Myocyte (in vitro differentiated cells): ENCODE measurements around the gene PPIF. TPM values are rescaled to one million over a fixed set of nuclear protein-coding genes. Genes with fewer than 3 reads are reported as not detected.

Experiments
- DNase-seq: peaks from one replicate; pipeline ENCODE4 v3.0.0-alpha.2; 2012; ENCODE audit warnings: low read depth
- polyA plus RNA-seq: library from polyadenylated mRNA; unstranded; fragments of >200 nt; gene quantifications from one replicate; pipeline ENCODE4 v1.2.1, GENCODE V29; 2012; ENCODE audit warnings: missing spikeins
- total RNA-seq: library from RNA; depleted of rRNA; stranded (reverse); fragments of >200 nt; gene quantifications from 2 replicates; pipeline ENCODE4 v1.2.3, GENCODE V29; 2014

PPIF gene
- 9.8 and 24.5 TPM in 2 replicates for total RNA-seq
- polyA plus RNA-seq, result 14.8 TPM

DNA sequence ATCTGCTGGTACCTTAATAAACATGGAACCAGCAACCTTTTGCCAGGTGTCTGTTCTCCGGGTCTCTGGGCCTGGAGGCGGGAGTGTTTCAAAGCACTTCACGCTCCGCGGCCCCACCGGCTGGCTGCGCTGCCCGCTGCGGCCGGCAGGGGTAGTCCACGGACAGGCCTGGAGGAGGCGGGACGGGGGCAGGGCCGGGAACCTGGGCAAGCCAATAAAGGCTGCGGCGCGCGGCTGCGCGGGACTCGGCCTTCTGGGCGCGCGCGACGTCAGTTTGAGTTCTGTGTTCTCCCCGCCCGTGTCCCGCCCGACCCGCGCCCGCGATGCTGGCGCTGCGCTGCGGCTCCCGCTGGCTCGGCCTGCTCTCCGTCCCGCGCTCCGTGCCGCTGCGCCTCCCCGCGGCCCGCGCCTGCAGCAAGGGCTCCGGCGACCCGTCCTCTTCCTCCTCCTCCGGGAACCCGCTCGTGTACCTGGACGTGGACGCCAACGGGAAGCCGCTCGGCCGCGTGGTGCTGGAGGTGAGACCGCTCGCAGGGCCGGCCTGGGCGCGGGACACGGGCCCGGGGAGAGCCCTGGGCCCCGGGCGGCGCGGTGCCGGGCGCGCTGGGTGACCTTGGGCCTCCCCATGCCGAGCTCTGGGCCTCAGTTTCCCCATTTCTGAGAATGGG, at the start of gene PPIF:
TSS of gene PPIF (plus strand) at position 244 of the 668 bp plus-strand sequence. CDS start at position 324, 80 bp downstream.
- peak; percentile 92 for DNase-seq

DNA sequence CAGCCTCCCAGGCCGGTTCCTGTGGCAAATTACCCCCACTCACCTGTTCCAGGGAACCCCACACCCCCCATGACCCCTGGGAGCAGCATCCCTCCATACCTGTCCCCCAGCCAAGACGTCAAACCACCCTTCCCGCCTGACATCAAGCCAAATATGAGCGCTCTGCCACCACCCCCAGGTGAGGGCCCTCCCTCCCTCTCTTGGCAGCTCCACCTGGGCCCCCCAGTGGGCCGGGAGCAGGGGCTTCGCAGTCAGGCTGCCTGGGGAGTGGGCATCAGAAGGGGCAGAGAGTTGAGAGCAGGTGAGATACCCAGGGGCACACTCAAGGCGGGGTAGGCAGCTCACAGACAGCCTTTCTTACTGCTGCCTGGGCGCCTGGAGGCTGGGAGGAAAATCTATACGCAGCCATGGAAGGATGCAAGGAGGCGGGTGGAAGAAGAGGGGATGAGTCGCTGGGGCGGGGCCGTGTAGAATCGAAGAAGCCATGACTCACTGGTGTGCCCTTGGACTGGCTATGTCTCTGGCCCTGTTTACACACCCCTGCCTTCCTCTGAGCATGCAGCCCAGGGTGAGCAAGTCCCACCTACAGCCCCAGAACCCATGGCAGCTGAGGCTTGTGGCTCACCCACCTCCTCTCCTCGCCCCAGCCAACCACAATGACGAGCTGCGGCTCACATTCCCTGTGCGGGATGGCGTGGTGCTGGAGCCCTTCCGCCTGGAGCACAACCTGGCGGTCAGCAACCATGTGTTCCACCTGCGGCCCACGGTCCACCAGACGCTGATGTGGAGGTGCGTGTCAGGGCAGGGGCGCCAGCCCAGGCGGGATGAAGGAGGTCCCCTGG, 48.6 kb upstream of the PPIF start:
- peak; percentile 94 for DNase-seq

DNA sequence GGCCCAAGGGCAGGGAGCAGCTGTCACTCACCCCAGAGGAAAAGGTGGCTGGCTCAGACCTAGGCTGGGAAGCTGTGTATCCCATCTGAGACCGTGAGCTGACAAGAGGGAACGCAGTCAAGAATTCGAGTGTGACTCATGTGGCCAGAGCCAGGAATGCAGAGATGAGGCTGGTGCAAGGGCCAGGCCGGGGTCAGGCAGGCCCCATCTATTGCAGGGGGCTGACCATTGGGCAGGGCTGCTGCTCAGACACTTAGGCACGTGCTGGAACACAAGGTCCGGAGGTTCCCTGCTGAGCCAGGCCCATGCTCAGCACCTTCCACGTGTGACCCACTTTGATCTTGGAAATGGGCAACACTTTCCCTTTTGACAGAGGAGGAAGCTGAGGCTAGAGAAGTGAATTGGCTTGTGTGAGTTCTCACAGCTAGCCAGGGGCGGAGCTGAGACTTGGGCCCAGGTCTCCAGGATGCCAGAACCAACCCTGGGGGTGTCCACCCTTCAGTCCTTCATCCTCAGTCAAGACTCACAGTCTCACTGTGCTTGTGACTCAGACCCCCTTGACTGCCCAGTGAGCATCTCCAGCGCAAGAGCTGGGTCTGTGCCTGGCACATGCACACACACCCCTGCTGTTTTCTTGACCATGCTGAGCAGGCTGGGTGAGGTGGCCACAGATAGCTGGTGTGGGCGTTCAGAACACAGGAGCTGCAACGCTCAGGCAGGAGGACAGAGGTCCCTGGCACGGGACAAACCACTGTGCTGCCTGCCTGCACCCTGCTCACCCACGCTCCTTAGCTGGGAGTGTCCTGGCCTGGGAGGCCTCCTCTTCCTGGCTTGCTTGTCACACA, 47.6 kb upstream of the PPIF start:
- DNase-seq, result peak; percentile 91

DNA sequence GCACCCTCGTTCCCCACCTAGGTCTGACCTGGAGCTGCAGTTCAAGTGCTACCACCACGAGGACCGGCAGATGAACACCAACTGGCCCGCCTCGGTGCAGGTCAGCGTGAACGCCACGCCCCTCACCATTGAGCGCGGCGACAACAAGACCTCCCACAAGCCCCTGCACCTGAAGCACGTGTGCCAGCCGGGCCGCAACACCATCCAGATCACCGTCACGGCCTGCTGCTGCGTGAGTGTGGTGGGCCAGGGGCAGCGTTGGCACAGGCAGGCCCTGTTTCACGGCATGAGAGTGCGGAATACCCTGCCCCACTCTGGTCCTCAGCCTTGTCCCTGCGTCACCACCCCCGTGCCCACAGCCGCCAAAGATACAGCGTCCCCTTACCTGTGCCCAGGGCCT, 46.6 kb upstream of the PPIF start:
- no peak for DNase-seq

DNA sequence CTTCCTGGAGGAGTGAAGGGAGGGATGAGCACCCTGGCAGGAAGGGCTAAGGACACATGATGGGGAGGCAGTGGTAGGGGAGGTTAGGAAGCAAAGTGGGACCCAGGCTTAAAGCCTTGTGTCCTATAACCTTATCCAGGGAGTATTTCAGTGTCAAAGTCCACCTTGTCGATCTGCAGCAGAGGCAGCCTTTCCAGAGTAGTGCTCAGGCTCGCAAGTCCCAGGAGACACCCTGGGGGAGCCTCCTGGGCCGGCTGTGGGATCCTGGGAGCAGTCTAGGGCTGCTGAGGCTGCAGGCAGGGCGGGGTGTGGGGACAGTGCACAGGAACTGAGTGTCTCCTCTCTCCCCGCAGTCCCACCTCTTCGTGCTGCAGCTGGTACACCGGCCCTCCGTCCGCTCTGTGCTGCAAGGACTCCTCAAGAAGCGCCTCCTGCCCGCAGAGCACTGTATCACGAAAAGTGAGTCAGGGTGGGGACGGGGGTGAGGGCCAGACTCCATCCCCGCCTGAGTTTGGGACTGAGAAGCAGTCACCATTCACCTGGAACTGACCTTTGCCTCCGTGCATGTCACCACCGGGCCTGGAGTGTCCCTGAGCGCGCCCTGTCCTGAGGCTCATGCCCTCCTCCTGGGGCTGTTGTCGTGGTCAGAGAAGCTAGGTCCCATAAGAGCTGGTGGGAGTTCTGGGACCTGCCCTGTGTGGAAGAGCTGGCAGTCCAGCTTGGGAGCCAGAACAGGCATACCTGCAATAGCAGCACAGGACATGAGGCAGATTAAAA, 45.3 kb upstream of the PPIF start:
- no peak for DNase-seq

DNA sequence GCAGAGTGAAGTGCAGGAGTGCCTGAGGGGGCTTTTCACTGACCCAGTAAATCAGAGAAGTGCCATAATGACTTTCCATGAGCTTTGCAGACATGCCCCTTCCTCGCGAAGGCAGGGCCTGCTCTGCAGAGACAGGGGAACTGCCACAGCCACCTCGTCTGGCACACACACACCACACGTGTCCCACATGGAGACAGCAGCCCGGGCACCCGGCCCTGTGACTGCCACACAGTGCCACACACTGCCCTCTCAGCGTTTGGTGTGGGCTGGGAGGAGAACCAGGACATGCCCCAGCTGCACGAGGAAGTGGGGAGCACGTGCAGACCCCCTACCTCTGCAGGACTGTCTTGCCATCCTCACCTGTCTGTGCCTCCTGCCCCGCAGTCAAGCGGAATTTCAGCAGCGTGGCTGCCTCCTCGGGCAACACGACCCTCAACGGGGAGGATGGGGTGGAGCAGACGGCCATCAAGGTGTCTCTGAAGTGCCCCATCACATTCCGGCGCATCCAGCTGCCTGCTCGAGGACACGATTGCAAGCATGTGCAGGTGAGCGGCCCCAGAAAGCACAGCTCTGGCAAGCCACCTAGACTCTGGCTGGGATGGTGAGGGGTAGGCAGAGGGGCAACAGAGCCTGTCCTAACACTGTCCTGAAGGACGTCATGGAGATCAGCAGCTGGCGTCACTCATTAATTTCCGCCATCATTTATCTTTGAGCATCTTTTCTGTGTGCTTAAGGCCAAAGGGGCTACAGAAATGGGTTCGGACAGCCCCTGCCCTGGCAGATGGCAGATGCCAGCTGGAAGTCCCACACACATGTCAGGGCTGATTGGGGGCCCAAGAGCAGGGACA, 43.4 kb upstream of the PPIF start:
- no peak for DNase-seq

DNA sequence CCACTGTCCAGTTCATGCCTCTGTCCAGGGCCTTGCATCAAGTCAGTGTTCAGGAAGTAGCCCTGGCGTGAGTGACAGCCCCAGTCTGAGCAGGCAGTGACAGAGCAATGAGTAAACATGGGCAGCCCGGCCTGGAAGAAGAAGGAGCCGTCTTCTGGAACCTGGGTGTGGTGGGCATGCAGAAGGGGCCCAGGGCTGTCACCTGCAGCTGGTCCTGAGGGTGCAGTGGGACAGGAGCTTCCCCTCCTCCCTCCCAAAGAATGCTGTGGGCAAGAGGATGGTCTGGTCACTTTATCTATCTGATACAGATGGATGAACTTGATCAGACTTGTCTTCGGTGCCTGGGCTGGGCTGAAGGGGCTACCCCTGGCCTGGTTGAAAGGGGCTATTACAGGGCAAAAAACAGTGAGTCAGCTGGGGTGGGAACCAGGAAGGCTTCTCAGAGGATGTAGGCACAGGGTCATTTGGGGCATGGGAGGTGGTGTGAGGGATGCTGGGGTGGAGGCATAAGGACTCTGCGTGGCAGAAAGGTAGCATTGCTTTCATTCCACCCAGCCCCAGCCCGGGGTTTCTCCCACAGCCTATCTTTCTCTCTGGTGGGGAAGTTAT, 42.7 kb upstream of the PPIF start:
- no peak for DNase-seq

DNA sequence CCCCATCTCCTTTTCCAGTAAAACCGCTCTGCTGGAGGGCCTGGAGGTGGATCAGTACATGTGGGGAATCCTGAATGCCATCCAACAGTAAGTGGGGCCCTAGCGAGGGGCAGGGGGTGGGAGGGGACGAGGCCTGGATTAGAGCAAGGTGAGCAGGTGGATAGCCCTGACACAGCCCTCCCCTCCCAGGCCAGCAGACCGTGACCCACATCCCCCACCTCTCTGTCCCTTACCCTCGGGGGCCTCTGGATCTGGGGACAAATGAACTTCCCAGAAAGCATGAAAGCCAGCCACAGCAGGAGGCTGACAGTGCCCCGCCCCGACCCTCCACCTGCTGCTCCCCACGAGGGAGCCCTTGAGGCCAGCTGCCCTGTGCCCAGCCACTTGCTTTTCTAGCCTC, 41.8 kb upstream of the PPIF start:
- no peak for DNase-seq

DNA sequence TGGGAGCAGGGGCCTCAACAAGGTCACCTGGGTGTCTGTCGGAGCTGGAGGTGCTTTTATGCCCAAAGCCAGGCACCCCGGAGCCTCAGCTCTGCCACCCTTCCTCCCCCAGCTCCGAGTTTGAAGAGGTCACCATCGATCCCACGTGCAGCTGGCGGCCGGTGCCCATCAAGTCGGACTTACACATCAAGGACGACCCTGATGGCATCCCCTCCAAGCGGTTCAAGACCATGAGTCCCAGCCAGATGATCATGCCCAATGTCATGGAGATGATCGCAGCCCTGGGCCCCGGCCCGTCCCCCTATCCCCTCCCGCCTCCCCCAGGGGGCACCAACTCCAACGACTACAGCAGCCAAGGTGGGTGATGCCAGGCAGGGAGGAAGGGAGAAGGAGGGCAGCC, 41.3 kb upstream of the PPIF start:
- no peak for DNase-seq

DNA sequence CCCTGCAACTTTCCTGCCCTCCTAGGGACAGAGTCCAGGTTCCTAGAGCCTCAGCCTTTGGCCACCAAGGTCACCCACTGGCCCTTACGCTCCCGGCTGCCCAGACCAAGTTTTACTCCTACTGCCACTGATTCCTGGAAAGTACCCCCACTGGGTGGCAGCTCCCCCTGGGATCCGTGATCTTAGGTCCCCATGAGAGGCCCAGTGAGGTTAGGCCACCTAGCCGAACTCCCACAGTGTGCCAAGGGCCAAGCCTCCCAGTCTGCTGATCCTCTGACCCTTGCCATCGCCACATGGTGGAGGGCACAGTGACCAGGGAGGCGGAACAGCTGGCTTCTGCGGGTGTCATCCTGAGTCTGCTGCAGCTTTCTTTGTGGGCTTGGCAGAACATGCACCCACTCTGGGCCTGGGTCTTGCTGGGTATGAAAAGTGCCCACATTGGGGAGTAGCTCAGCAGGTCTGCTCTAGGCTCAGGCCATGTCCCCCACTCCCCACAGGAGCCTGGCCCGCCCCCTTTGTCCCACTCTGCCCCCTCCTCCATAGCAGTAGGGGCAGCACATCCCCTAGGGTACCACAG, 40.5 kb upstream of the PPIF start:
- no peak for DNase-seq

DNA sequence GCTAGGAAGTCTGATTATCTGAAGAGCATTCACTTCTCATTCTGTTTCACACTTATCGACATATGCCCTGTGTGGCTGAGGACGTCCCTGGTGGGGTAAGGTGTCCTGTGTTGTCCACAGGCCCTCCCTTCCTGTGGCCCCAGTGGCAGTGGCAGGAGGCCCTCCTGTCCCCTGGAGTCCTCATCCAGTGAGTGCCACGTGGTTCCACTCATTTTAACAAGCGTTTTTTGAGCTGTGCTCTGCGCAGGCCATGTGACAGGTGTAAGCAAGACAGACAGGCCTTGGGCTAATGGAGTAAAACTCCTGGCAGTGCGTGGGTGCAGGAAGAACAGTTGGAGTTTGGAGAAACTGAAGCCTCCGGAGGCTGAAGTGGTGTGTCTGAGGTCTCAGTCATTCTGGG, 39.3 kb upstream of the PPIF start:
- no peak for DNase-seq

DNA sequence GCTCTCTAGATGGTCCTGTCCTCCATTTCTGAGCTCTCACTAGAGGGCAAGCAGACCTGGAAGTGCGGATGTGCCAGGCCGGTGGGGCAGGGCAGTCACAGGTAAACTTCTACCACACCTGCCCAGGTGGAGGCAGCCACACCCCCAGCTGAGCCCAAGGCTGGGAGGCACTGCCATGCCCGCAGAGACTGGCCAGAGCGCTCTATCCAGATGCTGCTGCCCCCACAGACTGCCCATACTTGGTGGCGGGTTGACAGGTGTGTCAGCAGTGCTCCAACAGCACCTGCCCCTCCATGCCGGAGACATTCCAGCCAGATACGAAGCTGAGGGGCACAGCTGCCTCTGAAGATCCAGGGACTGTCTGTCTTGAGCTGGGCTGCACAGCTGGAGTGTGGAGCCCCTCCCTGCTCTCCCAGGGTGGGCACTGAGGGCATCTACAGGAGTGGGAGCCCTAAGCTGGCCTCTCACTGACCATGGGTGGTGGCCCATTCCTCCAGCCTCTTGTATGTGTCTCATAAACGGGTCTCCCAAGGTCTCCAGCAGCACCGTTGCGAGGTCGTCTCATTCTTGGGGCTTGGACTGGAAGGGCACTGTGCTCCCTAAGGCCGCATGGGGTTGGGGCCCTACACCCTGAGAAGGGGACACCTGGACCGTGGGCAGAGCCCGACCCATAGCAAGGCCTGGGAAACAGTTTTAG, 38.2 kb upstream of the PPIF start:
- DNase-seq, result no peak

DNA sequence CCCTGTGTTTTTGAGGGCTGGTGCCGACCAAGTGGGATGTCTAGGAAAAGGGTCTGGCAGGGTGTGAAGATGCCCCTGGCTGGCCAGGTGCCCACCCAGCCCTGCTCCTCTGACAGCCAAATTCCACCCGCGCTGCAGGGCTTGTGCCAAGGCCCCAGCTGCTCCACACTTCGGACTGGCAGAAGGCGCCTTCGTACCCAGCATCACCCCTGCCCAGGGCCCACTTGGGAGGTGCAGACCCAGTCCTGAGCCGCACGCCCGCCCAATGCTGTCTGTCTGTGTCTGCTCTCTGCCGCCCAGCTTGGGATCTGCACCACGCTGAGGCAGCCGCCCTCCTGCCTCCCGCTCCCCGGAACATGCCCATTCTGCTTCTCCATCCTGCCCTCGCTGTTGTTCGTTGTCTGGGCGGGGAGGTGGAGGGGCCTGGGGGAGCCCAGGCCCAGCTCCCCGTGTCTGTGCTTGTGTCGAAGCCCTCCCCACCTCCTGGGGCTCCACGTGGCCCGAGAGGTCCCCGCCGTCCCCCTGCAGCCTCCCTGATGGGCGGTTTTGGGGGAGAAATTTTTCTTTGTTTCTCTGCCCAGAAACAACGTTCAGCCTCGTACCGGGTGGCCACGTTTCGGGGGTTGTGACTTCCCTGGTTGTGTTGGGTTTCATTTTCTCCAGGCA, 36.9 kb upstream of the PPIF start:
- DNase-seq, result no peak

DNA sequence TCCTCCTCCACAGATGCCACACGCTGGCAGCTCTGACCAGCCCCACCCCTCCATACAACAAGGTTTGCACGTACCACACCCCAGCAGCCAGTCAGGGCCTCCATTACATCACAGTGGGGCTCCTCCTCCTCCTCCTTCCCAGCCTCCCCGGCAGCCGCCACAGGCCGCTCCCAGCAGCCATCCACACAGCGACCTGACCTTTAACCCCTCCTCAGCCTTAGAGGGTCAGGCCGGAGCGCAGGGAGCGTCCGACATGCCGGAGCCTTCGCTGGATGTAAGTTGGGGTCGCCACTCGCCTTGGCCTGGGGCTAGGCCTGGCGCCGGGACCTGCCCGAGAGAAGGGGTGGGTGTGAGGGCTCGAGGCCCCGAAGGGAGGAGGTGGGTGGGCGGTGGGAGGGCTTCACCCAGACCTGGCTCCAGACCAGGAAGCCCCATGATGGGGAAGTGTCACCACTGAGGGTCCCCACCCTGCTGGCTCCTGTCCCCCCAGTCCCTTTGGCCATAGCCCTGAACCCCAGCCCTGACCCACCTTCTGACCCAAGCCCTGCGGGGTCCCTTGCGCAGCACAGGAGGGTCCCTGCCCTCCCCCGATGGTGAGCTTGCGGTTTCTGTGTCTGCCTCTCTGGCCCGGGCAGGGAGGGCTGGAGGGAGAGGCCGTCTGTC, 36.2 kb upstream of the PPIF start:
- no peak for DNase-seq

DNA sequence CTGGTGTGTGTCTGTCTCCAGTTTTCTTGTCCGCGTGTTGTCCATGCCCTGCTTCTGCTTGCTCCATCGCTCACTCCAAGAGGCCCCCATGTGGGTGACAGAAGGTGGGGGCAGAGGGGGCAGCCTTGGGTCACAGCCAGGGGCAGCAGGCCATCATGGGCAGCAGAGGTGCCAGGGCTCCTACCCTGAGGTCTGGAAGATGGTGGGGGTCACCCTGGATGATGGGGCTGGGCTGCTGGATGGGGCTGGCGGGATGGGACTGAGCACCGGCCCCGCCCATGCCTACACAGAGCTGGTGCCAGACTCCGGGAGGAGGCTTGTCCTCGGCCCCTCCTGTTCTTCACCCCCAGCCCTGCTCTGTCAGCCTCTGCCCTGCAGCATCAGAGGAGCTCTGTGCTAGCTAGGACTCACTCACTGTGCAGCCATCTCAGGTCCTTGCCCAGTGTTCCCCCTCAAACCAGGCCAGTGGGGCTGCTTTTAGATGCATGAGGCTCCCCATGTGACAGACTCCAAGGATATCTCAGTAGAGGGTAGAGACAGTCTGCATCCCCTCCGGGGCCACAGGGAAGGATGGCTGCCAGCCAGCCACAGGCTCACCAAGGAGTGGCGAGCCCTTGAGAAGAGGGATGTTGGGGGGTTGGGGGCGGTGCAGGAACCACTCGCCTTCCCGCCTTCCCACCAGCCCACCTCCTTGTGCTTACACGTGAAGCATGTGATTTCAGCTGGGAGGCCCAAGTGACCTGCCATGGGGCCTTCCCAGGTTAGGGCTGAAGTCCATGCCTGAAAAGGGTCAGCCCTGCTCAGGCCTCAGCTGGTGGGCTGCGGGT, 35.5 kb upstream of the PPIF start:
- no peak for DNase-seq

DNA sequence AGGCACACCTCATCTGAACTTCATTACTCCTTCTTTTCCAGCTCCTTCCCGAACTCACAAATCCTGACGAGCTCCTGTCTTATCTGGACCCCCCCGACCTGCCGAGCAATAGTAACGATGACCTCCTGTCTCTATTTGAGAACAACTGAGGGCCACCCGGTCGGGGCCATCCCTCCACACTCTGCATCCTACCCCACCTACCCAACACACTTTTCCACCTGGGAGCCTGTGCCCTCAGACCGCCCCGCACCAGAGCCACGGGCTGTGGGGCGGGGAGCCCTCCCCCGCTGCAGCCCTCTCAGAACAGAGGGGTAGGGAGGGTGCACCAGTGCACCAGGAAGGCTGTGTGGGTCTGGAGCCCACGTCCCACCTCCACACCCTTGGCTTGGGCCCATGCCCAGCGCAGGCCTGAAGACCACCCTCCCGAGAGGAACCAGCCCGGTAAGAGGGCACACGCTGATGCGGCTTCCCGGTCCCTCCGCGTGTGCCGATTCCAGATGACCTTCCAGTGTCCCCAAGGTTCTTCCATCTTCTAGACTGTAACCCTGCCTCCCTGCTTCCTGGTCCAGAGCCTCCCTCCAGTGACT, 34.6 kb upstream of the PPIF start:
- no peak for DNase-seq
